ENCODE data around the gene TINAGL1.

Gene TINAGL1

DNA sequence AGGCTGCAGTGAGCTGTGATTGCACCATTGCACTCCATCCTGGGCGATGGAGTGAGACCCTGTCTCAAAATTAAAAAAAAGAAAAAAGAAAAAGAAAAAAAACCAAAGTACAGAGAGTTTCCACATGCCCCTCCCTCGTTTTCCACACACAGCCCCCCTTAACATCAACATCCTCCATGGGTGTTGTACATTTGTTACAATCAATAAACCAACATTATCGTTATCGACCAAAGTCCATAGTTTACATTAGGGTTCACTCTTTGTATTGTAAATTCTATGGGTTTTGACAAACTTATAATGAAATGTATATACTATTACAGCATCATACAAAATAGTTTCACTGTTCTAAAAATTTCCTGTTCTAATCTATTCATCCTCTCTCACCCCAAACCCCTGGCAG, 15.9 kb upstream of the TINAGL1 start:
- H3K36me3 ChIP-seq (ENCODE audit: insufficient read depth, low read length) = no peaks in the 10 kb centered on the region
- no peak overlapping the region for H3K4me2 ChIP-seq (ENCODE audit: low read depth, low read length, poor library complexity, severe bottlenecking)
- H3F3A ChIP-seq (ENCODE audit: low read depth) = no peaks in the 10 kb centered on the region
- no peaks in the 10 kb centered on the region for H3K79me2 ChIP-seq (ENCODE audit: insufficient read depth, low read length)
- H3K4me1 ChIP-seq (ENCODE audit: insufficient read depth, low read length, poor library complexity, severe bottlenecking) = no peaks in the 10 kb centered on the region
- H3K9me3 ChIP-seq (ENCODE audit: insufficient read depth, low read depth, low read length) = no peaks in the 10 kb centered on the region
- H2AFZ ChIP-seq (ENCODE audit: low read length) = no peak overlapping the region
- TF ChIP-seq, protein P1, sequence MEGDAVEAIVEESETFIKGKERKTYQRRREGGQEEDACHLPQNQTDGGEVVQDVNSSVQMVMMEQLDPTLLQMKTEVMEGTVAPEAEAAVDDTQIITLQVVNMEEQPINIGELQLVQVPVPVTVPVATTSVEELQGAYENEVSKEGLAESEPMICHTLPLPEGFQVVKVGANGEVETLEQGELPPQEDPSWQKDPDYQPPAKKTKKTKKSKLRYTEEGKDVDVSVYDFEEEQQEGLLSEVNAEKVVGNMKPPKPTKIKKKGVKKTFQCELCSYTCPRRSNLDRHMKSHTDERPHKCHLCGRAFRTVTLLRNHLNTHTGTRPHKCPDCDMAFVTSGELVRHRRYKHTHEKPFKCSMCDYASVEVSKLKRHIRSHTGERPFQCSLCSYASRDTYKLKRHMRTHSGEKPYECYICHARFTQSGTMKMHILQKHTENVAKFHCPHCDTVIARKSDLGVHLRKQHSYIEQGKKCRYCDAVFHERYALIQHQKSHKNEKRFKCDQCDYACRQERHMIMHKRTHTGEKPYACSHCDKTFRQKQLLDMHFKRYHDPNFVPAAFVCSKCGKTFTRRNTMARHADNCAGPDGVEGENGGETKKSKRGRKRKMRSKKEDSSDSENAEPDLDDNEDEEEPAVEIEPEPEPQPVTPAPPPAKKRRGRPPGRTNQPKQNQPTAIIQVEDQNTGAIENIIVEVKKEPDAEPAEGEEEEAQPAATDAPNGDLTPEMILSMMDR (conservative IDR thresholded peaks at IDR 0.05; ENCODE audit: low read length) = no peak
- TF ChIP-seq EZH2phosphoT487 (IDR thresholded peaks at IDR 0.05; ENCODE audit: borderline replicate concordance) = no peak
- no peaks in the 10 kb centered on the region for H3K9me2 ChIP-seq (replicated peaks; ENCODE audit: low read depth, low read length)
- H3K9ac ChIP-seq (ENCODE audit: low read depth, low read length, poor library complexity, severe bottlenecking) = no peak overlapping the region
- H3K27me3 ChIP-seq (ENCODE audit: insufficient read depth, low read length, poor library complexity, severe bottlenecking) = no peaks in the 10 kb centered on the region
- H4K20me1 ChIP-seq (ENCODE audit: insufficient read depth, low read length, poor library complexity, severe bottlenecking) = no peaks in the 10 kb centered on the region
- H3K4me3 ChIP-seq (ENCODE audit: low read length, poor library complexity, severe bottlenecking) = no peak overlapping the region

DNA sequence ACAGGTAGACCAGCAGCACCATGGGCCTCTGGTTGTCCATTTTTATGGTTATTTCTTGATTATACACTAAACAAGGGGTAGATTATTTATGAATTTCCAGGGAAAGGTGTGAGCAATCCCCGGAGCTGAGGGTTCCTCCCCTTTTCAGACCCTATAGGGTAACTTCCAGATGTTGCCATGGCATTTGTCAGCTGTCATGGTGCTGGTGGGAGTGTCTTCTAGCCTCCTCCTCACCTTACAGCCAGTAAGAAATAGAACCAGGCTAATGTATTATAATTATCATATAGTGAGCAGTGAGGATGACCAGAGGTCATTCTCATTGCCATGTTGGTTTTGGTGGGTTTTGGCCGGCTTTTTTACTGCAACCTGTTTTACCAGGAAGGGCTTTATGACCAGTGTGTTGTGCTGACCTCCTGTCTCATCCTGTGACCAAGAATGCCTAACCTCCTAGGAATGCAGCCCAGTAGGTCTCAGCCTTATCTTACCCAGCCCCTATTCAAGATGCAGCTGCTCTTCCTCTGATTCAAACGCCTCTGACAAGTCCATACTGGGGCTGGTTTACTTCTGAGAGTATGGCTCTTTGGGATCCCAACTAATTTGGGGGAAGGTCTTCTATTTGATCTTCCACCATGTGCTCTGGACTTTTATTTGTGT, 13.5 kb upstream of the TINAGL1 start:
- H3K27me3 ChIP-seq (ENCODE audit: insufficient read depth, low read length, poor library complexity, severe bottlenecking) = no peaks in the 10 kb centered on the region
- no peaks in the 10 kb centered on the region for H3K9me3 ChIP-seq (ENCODE audit: insufficient read depth, low read depth, low read length)
- H3K36me3 ChIP-seq (ENCODE audit: insufficient read depth, low read length) = no peaks in the 10 kb centered on the region
- no peaks in the 10 kb centered on the region for H3K9me2 ChIP-seq (replicated peaks; ENCODE audit: low read depth, low read length)
- no peak overlapping the region for H3K4me3 ChIP-seq (ENCODE audit: low read length, poor library complexity, severe bottlenecking)
- H3K9ac ChIP-seq (ENCODE audit: low read depth, low read length, poor library complexity, severe bottlenecking) = no peak overlapping the region
- no peaks in the 10 kb centered on the region for H4K20me1 ChIP-seq (ENCODE audit: insufficient read depth, low read length, poor library complexity, severe bottlenecking)
- H3K79me2 ChIP-seq (ENCODE audit: insufficient read depth, low read length) = no peaks in the 10 kb centered on the region
- H2AFZ ChIP-seq (ENCODE audit: low read length) = no peak overlapping the region
- no peak overlapping the region for H3K4me2 ChIP-seq (ENCODE audit: low read depth, low read length, poor library complexity, severe bottlenecking)
- H3K4me1 ChIP-seq (ENCODE audit: insufficient read depth, low read length, poor library complexity, severe bottlenecking) = no peaks in the 10 kb centered on the region
- H3F3A ChIP-seq (ENCODE audit: low read depth) = no peaks in the 10 kb centered on the region
- TF ChIP-seq, protein P1 (conservative IDR thresholded peaks at IDR 0.05; ENCODE audit: low read length) = no peak

DNA sequence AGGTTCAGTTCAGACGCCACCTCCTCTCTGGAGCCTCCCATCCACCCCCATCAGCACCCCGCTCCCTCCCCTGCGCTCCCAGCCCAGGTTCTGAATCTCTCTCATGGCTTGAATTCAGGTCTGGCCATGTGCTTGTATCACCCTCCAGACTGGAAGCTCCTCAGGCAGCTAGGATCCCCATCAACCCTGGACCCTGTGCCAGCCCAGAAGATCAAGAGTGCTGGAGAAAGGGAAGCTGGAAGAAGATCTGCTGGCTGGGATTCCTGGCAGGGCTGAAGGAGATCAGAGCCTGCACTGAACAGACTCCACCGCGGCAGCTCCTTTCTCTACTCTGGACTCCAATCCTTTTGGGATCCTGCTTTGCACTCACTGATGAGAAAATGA, 11.7 kb upstream of the TINAGL1 start:
- Histone ChIP-seq H4K20me1 (ENCODE audit: insufficient read depth, low read length, poor library complexity, severe bottlenecking) (no peaks in the 10 kb centered on the region), H3K4me3 (ENCODE audit: low read length, poor library complexity, severe bottlenecking) (no peak overlapping the region), H3K36me3 (ENCODE audit: insufficient read depth, low read length) (no peaks in the 10 kb centered on the region), H3K9me2 (replicated peaks; ENCODE audit: low read depth, low read length) (no peaks in the 10 kb centered on the region), H3K4me2 (ENCODE audit: low read depth, low read length, poor library complexity, severe bottlenecking) (no peak overlapping the region), H3K79me2 (ENCODE audit: insufficient read depth, low read length) (no peaks in the 10 kb centered on the region), H3F3A (ENCODE audit: low read depth) (no peaks in the 10 kb centered on the region), H3K27me3 (ENCODE audit: insufficient read depth, low read length, poor library complexity, severe bottlenecking) (no peaks in the 10 kb centered on the region), H3K9me3 (ENCODE audit: insufficient read depth, low read depth, low read length) (no peaks in the 10 kb centered on the region), H2AFZ (ENCODE audit: low read length) (no peak overlapping the region), H3K4me1 (ENCODE audit: insufficient read depth, low read length, poor library complexity, severe bottlenecking) (no peaks in the 10 kb centered on the region), H3K9ac (ENCODE audit: low read depth, low read length, poor library complexity, severe bottlenecking) (no peak overlapping the region)
- TF ChIP-seq EZH2phosphoT487 (IDR thresholded peaks at IDR 0.05; ENCODE audit: borderline replicate concordance) = no peak
- TF ChIP-seq, protein P1 (conservative IDR thresholded peaks at IDR 0.05; ENCODE audit: low read length) = no peak
